Neutrophil (primary cell): ENCODE data around the gene GNG13.

Source experiments
- H3K27ac ChIP-seq: fragments of 200-600 bp; sonication (generic); 2 replicates; pipeline ENCODE4 v1.5.1; 2016; ENCODE audit warnings: mild to moderate bottlenecking, moderate library complexity
- H3K27me3 ChIP-seq: fragments of 200-600 bp; sonication (generic); 2 replicates; pipeline ENCODE4 v1.6.0; 2016; ENCODE audit warnings: mild to moderate bottlenecking
- H3K36me3 ChIP-seq: fragments of 200-600 bp; sonication (generic); 2 replicates; pipeline ENCODE4 v1.5.1; 2017
- H3K4me1 ChIP-seq, 2 experiments: fragments of 200-600 bp in 1 of 2; sonication (generic) in 1 of 2; 1 replicate in 1 of 2; 2 replicates in 1 of 2; pipeline versions ENCODE4 v1.5.1 to v1.6.1; 2013 to 2016; ENCODE audit warnings: low read depth in 1 of 2, low read length in 1 of 2, mild to moderate bottlenecking in 1 of 2, moderate library complexity in 1 of 2; ENCODE audit not compliant: control insufficient read depth in 1 of 2, insufficient read depth in 1 of 2
- H3K4me3 ChIP-seq, 2 experiments: fragments of 200-600 bp in 1 of 2; sonication (generic) in 1 of 2; 1 replicate in 1 of 2; 2 replicates in 1 of 2; pipeline ENCODE4 v1.5.1; 2013 to 2016; ENCODE audit warnings: low read depth in 1 of 2, low read length in 1 of 2, mild to moderate bottlenecking in 1 of 2, moderate library complexity in 1 of 2
- H3K9me3 ChIP-seq: fragments of 200-600 bp; sonication (generic); 2 replicates; pipeline ENCODE4 v1.5.1; 2016
- CTCF ChIP-seq: fragments of 200-600 bp; sonication (generic); IDR thresholded peaks from 2 replicates; pipeline ENCODE4 v1.5.1; 2016; ENCODE audit warnings: antibody characterized with exemption

The GNG13 gene

GRCh38 chr16:787978-788398 lies 12.5 kb downstream of the GNG13 start, which contains the start of gene RPUSD1:
Gene RPUSD1, minus strand, starts transcription at chr16:788381. Its CDS starts 644 bp downstream, at chr16:787737.
- TF ChIP-seq CTCF, result peak; percentile 8
- peak within 1 kb of the TSS; percentile 85 to 96 for H3K4me3 ChIP-seq
- H3K27me3 ChIP-seq, result peaks cover 8% of the 10 kb centered on the region
- no peaks in the 10 kb centered on the region for H3K9me3 ChIP-seq
- H3K27ac ChIP-seq, result peak within 1 kb of the TSS; percentile 74
- H3K36me3 ChIP-seq, result peaks cover 44% of the 10 kb centered on the region
- H3K4me1 ChIP-seq, result peaks cover 19 to 20% of the 10 kb centered on the region in 2 experiments

DNA sequence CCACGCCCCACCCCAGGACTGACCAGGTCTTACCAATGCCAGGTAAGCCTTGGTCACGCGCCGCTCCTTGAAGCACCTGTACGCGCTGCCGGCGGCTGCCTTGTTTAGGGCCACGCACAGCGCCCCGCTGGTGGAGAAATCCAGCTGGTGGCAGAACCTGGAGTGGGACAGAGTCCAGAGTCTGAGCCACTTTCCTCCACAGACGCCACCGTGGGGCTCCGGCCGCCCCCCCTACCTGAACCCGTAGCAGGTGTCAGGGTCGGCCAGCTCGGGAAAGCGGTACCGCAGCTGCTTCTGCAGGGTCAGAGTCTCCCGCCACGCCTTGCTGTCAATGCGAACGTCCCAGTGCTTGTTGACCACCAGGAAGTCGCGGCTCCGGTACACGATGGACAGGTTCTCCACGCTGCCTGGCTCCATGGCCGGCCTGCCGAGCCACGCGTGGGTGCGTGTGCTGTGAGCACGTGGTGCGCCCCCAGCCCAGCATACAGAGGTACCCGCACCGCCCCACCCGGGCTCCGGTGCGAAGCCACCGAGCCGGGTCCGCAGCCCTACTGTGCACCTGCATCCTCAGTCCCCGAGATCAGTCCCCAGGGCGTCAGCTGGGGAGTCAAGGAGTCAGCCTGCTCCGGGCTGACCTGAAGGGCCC lies 13.1 kb downstream of the GNG13 start:
- H3K36me3 ChIP-seq, result peaks cover 39% of the 10 kb centered on the region
- TF ChIP-seq CTCF, result no peak
- H3K27ac ChIP-seq, result peak overlapping the region; percentile 74
- H3K4me3 ChIP-seq, result peak overlapping the region; percentile 78 to 82
- peaks cover 14% of the 10 kb centered on the region for H3K27me3 ChIP-seq
- H3K9me3 ChIP-seq, result no peaks in the 10 kb centered on the region
- peaks cover 19 to 20% of the 10 kb centered on the region in 2 experiments for H3K4me1 ChIP-seq

DNA sequence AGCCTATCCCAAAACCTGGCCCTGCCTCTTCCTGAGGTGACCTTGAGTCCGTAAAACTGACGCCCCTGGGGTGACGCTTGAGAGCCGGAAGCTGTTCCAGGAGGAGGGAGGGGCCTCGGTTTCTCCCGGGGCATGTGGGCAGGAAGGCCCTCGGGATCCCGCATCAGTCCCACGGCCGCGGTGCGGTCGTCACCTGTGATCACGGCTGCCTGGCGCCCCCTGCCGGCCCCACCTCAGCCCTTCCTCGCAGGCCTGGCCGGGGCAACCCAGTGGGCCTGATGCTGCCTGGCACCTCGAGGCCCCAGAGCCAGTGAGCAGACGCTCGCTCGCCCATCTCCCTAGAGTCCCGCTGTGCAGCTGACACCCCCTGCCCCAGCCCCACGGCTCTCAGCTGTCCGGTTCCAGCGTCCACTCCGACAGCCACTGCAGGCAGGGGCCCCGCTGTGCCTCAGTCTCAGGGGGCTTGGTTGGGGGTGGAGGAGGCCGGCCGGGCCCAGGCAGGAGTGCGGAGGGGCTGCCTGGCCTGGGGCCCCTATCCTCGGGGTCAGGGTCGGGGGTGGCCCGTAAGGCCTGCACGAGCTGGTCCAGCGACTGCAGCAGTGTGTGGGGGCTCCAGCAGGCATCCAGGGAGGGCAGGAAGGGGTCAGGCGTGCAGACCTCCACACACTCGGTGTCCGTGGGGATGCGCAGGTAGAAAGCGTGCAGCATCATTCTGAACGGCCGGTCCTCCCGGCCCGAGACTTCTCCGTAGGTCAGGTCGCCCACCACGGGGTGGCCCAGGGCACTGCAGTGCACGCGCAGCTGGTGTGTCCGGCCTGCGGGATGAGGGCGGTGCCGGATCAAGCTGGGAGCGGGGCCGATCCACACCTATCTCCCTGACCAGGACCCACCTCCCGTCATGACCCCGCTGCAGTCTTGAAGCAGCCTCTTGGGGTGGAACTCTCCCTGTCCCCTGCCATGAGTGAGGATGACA lies 14.7 kb downstream of the GNG13 start:
- no peak overlapping the region for H3K4me3 ChIP-seq
- no peaks in the 10 kb centered on the region for H3K9me3 ChIP-seq
- H3K27ac ChIP-seq, result no peak overlapping the region
- peaks cover 25% of the 10 kb centered on the region for H3K27me3 ChIP-seq
- H3K36me3 ChIP-seq, result peaks cover 25% of the 10 kb centered on the region
- peaks cover 19 to 20% of the 10 kb centered on the region in 2 experiments for H3K4me1 ChIP-seq
- TF ChIP-seq CTCF, result peak; percentile 60

GRCh38 chr16:784431-784830 lies 16.1 kb downstream of the GNG13 start:
- peaks cover 19 to 20% of the 10 kb centered on the region in 2 experiments for H3K4me1 ChIP-seq
- no peak overlapping the region for H3K27ac ChIP-seq
- H3K4me3 ChIP-seq, result no peak overlapping the region
- no peaks in the 10 kb centered on the region for H3K9me3 ChIP-seq
- peaks cover 26% of the 10 kb centered on the region for H3K27me3 ChIP-seq
- H3K36me3 ChIP-seq, result peaks cover 25% of the 10 kb centered on the region
- TF ChIP-seq CTCF, result no peak

GRCh38 chr16:783404-784161 lies 17.0 kb downstream of the GNG13 start:
- Histone ChIP-seq H3K27me3 (peaks cover 35% of the 10 kb centered on the region), H3K27ac (no peak overlapping the region), H3K9me3 (no peaks in the 10 kb centered on the region), H3K36me3 (peaks cover 25% of the 10 kb centered on the region), H3K4me1 (peaks cover 11 to 12% of the 10 kb centered on the region in 2 experiments), H3K4me3 (no peak overlapping the region)
- TF ChIP-seq CTCF, result no peak
